GM23248 (cell line): Measurements from ENCODE around the gene SH3GL3.

ENCODE experiments used
- EZH2 ChIP-seq: fragments of 200-600 bp; sonication (generic); IDR thresholded peaks from 2 replicates; pipeline ENCODE4 v1.6.1; 2018; ENCODE audit warnings: antibody characterized with exemption, mild to moderate bottlenecking; ENCODE audit not compliant: insufficient read depth, poor library complexity, severe bottlenecking
- EZH2phosphoT487 ChIP-seq: fragments of 200-600 bp; sonication (generic); IDR thresholded peaks from 2 replicates; pipeline ENCODE4 v1.6.1; 2018; ENCODE audit warnings: antibody characterized with exemption, moderate library complexity, mild to moderate bottlenecking, low read depth; ENCODE audit not compliant: insufficient read depth

DNA sequence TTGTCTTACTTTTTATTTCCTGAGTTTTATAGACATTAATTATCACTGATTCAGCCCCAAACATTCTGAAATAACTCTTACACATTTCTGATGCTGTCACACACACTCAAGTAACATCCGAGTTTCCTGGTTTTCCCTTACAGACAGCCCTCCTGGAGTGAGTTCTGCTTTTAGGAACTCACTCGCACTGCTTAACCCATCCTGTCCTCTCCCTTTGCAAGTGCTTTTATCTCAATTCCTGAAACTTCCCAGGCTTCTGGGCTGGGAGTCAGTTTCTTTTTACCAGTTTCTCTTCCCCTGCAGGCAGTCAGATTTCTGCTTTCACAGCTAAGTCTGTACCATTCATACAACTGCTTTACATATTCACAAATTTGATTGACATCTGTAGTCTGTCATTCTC, 15.6 kb upstream of the SH3GL3 start:
- TF ChIP-seq EZH2phosphoT487 (no peak), EZH2 (no peak)
